ENCODE data around the gene RAI14. TPM values are rescaled to one million over a fixed set of nuclear protein-coding genes. Genes with fewer than 3 reads are reported as not detected.

RAI14 gene
- total RNA-seq, 2 donors from 2014 or later: 0.67 to 1.5 TPM

DNA sequence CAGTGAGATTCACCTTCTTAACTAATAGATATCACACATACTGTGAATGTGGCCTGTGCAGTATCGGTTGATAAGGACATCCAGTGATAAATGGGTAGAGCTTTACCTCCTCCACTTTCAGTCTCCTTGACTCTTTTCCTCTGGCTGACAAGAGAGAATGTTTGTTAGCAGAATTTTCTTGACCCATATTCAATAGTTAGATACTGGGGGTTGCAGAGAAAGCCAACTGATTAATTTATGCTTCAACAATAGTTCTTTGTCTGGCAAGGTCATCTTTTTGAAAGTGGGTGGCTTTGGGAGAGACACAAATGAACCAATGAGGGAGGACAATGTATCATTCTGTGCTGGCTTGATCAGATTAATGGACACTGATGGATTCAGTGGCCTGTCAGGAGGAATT is 213.1 kb downstream of the RAI14 start:
- DNase-seq: no peak
- no peaks in the 10 kb centered on the region for H3K4me1 Mint-ChIP-seq (ENCODE audit: low read depth)
- no peaks in the 10 kb centered on the region for H3K9me3 Mint-ChIP-seq
- H3K27ac Mint-ChIP-seq: no peak overlapping the region
- no peak for ATAC-seq (replicated peaks in 1 of 2)
- no peaks in the 10 kb centered on the region for H3K36me3 Mint-ChIP-seq (ENCODE audit: insufficient read depth in 2 of 2)
- H3K4me3 Mint-ChIP-seq: no peak overlapping the region
- peaks cover 5% of the 10 kb centered on the region for H3K27me3 Mint-ChIP-seq (ENCODE audit: low read depth)

GRCh38 chr5:34870382-34870781 is 214.3 kb downstream of the RAI14 start:
- Mint-ChIP-seq H3K36me3 (ENCODE audit: insufficient read depth in 2 of 2) (peaks cover 0 to 1% of the 10 kb centered on the region in 2 donors), H3K4me3 (no peak overlapping the region), H3K27me3 (ENCODE audit: low read depth) (peaks cover 5% of the 10 kb centered on the region), H3K9me3 (peaks cover 0 to 3% of the 10 kb centered on the region in 2 donors), H3K4me1 (ENCODE audit: low read depth) (no peaks in the 10 kb centered on the region), H3K27ac (no peak overlapping the region)
- ATAC-seq (replicated peaks in 1 of 2): no peak
- no peak for DNase-seq

DNA sequence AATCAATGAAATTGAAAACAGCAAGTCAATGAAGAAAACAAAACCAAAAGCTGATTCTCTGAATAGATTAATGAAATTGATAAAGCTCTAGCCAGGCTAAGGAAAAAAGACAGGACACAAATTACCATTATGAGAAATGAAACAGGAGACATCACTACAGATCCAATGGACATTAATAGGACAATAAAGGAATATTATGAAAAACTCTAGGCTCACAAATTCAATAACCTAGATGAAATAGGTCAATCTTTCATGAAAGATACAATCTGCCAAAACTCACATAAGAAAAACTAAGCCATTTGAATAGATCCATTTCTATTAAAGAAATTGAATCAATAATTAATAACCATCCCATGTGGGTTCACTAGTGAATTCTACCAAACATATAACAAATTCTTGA is 220.1 kb downstream of the RAI14 start:
- Mint-ChIP-seq H3K36me3 (ENCODE audit: insufficient read depth in 2 of 2) (peaks cover 3% of the 10 kb centered on the region in 2 donors), H3K9me3 (peaks cover 2 to 6% of the 10 kb centered on the region in 2 donors), H3K27me3 (ENCODE audit: low read depth) (peaks cover 5% of the 10 kb centered on the region), H3K4me1 (ENCODE audit: low read depth) (no peaks in the 10 kb centered on the region), H3K27ac (no peak overlapping the region), H3K4me3 (no peak overlapping the region)
- no peak for ATAC-seq (replicated peaks in 1 of 2)
- DNase-seq: no peak

GRCh38 chr5:34881246-34881645 is 225.1 kb downstream of the RAI14 start:
- H3K9me3 Mint-ChIP-seq: peaks cover under 1 to 2% of the 10 kb centered on the region in 2 donors
- H3K36me3 Mint-ChIP-seq (ENCODE audit: insufficient read depth in 2 of 2): peaks cover 0 to 3% of the 10 kb centered on the region in 2 donors
- H3K4me3 Mint-ChIP-seq: no peak overlapping the region
- ATAC-seq (replicated peaks in 1 of 2) (no peak), DNase-seq (no peak)
- H3K27ac Mint-ChIP-seq: no peak overlapping the region
- no peaks in the 10 kb centered on the region for H3K27me3 Mint-ChIP-seq (ENCODE audit: low read depth)
- no peaks in the 10 kb centered on the region for H3K4me1 Mint-ChIP-seq (ENCODE audit: low read depth)

Other genes starting within 250 kb of the RAI14 start
- under 1 TPM; 0.56 to 0.58 TPM for gene TTC23L, start 182.8 kb downstream of the RAI14 start, total RNA-seq

Data from activated T-cell treated with anti-CD3 and anti-CD28 coated beads, Interleukin-2, amount 50 U/mL, for 72 hours (primary cell).